EH (cell line): Measurements from ENCODE around the gene ARFIP1.
A peak's percentile ranks its signal among the peaks of the same experiment; 100 is the strongest.
"Not testable (repeated sequence)": the region's sequence is repeated elsewhere in the genome, so short reads cannot be mapped to it uniquely, and the experiment has no call there.

ENCODE experiments used
- DNase-seq: peaks from one replicate; pipeline ENCODE4 v3.0.0-alpha.2; 2015; ENCODE audit warnings: low read depth

ARFIP1 gene

DNA sequence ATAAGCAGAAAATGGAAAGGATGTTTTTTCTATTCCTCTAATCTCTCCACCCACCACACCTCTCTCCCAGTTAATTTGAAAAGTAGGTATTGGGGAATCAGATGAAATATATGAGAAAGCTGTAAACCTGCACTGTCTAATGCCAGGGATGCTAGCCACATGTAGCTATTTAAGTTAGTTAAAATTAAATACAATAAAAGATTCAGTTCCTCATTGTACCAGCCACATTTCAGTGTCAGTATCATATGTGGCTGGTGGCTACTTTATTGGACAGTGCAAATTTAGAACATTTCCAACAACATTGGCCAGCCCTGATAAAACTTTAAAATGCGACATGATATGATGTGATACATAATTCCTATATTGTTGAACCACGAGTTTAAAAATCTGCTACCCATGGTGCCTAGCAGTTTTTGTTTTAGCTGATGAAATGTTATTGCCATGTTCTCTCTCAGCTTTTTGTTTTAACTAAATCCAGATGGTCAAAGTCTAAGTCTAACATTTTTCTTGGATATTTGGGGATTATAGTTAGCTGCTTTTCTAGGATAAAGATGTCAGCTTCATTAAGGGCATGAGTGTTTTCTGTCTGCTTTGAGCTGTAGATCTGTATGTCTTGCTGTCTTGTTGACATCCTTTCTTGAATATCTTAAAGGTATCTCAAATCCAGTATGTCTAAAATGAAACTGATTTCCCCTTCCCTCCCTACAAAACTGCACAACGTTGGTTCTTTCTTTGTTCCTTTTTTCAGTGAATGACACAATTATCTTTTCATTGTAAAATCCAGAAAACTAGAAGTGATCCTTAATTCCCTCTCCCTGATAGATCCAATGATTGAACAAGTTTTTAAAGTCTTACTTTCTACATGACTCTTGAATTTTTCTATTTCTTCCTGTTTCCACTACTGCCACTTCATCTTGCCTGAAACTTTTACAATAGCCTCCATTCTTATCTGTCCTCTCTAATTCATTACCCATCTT, 6.2 kb downstream of the ARFIP1 start:
- DNase-seq: peak; percentile 36

DNA sequence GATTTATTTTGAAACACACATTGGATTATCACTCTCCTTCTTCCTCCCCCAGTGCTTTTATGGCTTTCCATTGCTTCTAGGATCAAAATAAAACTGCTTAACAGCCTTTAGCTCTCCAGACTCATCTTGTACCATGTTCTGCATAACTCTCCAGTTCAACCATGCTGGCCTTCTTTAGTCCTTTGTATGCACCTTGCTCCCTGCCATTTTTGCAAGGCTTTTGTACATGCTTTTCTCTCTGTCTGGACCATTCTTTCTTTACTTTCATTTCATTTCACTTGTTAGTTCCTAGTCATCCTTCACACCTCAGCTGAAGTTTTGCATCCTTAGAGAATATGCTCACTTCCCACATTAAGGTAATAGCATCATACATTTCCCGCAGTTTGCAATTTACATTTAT, 6.9 kb downstream of the ARFIP1 start:
- no peak for DNase-seq

DNA sequence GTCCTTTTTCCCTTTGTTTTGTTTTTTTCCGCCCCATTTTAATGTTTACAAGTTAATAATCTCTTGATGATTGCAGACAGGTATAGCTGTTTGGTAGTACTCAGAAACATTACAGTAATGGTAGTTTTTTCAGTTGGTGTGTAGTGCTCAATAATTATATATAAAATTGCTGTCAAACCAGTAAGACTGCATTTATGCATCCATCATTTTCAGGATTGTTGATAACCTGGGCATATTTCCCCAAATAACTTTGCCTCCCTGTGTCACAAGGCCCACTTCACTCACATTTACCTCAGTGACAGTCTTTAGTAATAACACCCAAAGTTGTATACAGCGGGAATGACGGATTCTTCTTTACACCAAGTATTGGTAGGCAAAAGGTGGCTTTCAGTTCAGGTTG, 16.1 kb downstream of the ARFIP1 start:
- DNase-seq: no peak

DNA sequence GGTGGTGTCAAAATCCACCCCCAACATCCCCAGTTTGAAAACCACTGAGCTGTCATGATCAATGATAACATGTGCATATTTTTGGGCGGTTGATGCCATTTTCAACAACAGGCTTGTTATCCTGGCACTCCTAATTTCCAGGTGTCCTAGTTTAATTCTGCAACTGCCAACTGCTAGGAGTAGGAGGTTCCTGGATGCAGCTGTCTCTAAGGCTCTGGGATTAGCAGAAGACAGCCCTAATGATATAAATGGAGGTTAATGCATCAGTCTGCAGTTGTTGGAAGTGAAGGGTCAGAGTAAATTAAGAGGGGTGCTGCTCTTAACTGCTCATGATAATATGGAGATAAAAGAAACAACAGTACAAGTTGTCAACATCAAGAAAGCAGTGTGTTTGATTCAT, 23.8 kb downstream of the ARFIP1 start:
- no peak for DNase-seq

DNA sequence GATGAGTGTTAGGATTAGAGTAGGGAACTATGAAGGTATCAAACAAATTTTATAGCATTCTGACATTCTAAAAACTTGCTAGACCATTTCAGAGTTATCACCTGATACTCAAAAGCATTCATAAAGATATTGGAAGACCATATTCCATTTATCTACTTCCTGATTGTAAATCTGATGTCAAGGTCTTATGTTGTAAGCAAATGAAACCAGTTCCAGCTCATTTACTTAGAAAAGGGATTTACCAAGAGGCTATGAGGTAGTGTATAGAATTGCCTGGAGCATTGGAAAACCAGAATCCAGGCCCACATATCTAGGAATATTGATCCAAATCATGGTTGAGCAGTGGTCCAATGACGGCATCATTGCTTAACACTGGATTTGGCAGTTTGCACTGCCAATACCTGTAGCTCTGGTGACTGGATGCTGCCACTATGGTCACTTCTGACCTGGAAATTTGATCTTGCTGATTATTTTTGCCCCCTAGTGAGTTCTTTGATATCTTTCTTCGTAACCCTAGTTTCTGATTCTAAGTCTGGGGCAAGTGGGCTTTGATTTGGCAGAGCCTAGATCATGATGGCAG, 25.4 kb downstream of the ARFIP1 start:
- DNase-seq: no peak

DNA sequence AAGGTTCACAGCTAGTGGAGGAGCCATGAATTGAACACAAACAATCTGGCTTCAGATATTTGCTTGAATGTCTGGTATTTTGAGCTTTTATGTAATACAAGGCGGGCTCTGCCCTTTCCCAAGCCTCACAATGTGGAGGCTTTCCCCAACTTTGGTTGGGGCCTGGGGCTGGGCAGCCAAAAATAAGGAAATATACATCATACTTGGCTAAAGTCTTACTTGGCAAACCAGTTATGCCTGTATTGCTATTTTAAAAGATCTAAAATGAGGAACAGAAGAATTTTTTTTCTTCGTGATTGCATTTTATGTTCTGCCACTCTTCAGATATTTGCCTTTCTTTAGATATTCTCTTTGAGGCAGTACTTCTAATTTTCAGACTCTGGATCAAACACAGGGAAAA, 26.1 kb downstream of the ARFIP1 start:
- no peak for DNase-seq

DNA sequence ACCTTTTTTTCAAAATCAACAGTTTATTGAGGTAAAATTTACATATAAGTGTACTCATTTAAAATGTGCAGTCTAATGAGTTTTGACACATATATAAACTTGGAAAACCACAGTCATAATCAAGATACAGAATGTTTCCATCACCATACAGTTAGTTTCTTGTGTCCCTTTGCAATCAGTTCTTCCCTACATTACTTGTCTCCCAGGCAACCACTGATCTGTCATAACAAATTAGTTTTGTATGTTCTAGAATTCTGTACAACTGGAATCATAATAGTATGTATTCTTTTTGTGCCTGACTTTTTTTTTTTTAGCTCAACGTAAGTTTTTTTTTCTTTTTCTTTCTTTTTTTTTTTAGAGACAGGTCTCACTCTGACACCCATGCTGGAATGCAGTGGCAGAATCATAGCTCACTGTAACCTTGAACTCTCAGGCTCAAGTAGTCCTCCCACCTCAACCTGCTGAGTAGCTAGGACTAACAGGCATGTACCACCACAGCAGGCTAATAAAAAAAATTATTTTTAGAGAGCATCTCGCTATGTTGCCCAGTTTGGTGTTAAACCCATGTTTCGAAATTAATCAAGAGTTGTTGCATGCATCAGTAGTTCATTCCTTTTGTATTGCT, 26.9 kb downstream of the ARFIP1 start:
- peak; percentile 34 for DNase-seq

DNA sequence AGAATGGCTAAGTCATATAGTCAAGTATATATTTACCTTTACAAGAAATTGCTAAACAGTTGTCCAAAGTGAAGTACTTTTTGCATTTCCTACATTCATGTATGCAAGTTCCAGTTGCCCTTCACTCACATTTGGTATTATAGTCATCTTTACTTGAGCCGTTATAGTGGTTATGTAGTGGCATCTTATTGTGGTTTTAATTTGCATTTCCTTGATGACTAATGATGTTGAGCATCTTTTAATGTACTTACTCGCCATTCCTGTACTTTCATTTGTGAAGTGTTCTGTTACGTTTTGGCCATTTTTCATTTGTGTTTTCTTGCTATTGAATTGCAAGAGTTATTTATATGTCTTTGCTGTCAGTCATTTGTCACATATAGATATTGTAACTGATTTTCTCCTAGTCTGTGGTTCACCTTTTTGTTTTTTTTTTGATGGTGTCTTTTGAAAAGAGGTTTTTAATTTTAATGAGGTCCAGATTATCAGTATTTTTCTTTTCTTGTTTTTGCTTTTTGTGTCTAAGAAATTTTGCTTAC, 27.6 kb downstream of the ARFIP1 start:
- peak; percentile 75 for DNase-seq

DNA sequence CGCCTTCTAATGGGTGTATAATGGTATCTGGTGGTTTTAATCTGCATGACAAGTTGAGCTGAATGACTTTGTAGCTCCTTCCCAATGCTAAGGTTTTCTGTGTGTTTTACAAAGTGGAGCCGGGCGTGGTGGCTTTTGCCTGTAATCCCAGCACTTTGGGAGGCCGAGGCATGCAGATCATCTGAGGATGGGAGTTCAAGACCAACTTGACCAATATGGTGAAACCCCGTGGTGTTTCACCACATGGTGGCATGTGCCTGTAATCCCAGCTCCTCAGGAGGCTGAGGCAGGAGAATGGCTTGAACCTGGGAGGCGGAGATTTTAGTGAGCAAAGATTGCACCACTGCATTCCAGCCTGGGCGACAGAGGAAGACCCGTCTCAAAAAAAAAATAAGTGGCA, 28.9 kb downstream of the ARFIP1 start:
- DNase-seq: no peak

DNA sequence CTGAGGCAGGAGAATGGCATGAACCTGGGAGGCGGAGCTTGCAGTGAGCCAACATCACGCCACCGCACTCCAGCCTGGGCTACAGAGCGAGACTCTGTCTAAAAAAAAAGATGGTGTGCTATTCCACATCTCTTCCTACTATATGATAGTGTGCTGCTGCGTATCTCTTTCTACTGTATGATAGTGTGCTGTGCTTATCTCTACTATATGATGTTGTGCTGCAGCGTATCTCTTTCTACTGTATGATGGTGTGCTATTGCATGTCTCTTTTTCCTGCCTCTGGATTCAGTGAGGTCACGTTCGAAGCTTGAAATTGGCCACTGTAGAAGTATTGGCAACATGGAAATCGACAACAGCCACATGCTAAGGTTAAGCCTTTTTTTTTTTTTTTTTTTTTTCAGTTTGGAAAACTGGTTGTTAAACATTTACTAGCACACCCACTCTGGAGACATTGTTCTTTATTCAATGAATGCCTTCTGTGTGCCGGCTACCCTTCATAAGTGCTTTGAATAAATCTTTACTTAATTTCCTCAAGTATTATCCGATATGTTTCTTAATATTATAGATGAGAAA, 31.0 kb downstream of the ARFIP1 start:
- no peak for DNase-seq

DNA sequence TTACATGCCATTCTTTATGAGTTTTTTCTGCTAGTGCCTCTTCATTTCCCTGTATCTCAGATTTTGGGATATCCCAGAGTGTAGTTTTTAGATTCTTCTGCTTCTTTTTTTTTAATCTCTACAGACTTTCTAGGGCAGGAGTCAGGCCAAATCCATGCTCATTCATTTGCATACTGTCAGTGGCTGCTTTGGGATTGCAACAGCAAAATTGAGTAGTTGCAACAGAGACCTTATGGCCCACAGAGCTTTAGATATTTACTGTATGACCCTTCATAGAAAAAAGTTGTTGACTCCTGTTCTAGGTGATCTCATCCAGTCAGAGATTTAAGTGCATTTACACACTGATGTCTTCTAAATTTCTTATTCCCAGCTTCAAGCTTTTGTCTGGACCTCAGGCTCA, 35.3 kb downstream of the ARFIP1 start:
- DNase-seq: peak; percentile 9

DNA sequence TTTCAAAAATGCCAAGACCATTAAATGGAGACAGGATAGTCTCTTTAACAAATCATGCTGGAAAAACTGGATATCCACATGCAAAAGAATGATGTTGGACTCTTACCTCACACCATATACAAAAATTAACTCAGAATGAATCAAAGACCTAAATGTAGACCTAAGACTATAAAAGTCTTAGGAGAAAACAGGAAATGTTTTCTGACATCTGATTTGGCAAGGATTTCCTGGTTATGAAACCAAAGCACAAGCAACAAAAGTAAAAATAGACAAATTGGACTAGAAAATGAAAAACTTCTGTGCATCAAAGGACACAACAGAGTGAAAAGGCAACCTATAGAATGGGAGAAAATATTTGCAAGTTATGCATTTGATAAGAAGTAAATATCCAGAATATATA, 37.6 kb downstream of the ARFIP1 start:
- peak; percentile 63 for DNase-seq

DNA sequence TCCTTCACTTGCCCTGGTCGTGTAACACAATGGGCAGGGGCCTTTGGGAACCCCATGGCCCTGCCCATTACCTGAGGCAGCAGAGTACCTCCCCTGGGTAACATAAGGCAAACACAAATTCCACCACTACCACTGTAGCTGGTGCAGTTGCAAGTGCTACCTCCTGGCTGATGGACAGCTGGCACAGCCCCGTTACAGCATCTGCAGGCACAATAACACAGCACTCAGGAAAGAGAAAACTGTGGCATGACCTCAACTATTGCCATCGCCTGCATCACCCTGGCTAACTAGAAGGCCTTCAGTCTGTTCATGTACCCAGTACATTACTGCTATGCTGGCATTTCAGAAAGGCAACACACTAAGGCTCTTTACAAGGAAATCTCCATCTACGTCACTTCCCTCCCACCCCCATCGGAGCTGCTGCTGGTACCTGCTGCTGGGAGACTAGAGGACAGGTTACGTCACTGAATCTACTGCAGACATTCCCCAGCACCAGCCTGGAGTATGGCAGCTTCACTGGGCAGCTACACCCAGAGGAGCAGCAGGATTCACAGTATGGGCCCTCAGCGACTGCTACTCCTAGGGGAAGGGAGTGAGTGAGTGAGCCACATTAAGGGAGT, 39.4 kb downstream of the ARFIP1 start:
- no peak for DNase-seq

DNA sequence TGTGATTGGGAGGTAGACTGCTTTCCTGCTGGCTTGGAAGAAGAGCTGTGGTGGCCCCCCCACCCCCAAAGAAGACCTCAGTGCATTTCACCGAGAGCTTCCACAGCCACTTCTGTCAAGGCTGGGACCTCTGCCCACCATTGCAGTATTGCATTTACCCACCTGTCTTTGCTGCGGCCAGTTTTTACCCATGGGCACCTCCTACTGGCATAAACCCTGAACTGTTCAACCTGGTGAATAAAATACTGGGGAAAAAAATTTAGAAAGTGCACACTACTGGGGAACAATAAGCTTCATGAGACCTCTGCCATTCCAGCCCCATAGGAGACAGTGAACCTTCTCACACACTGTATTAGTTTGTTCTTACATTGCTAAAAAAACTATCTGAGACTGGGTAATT, 40.3 kb downstream of the ARFIP1 start:
- DNase-seq: no peak

DNA sequence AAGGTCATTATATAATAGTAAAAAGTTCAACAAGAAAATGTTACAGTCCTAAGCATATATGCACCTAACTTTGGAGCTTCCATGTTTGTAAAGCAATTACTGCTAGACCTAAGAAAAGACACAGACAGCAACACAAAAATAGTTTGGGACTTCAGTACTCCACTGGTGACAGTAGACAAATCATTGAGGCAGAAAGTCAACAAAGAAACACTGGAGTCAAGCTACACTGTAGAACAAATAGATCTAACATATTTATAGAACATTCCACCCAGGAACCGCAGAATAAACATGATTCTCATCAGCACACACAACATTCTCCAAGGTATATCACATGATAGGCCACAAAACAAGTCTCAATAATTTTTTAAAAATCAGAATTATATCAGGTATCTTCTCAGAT, 42.6 kb downstream of the ARFIP1 start:
- no peak for DNase-seq

DNA sequence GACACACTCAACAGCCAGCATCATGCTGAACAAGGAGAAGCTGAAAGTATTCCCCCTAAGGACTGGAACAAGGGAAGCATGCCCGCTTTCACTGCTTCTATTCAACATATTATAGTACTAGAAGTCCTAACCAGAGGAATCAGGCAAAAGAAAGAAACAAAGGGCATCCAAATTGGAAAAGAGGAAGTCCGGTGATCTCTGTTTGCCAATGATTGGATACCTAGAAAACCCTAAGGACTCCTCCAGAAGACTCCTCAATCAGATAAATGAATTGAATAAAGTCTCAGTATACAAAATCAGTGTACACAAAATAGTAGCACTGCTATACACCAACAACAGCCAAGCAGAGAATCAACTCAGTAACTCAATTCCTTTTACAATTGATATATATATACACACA, 44.8 kb downstream of the ARFIP1 start:
- DNase-seq: no peak

DNA sequence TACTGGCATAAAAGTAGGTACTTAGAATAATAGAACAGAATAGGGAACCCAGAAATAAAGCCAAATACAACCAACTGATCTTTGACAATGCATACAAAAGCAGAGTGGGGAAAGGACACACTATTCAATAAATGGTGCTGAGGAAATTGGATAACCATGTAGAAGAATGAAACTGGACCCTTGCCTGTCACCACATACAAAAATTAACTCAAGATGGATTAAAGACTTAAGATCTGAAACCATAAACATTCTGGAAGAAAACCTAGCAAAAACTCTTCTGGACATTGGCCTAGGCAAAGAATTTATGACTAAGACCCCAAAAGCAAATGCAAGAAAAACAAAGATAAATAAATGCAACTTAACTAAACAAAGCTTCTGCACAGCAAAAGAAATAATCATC, 45.6 kb downstream of the ARFIP1 start:
- DNase-seq: peak; percentile 5

DNA sequence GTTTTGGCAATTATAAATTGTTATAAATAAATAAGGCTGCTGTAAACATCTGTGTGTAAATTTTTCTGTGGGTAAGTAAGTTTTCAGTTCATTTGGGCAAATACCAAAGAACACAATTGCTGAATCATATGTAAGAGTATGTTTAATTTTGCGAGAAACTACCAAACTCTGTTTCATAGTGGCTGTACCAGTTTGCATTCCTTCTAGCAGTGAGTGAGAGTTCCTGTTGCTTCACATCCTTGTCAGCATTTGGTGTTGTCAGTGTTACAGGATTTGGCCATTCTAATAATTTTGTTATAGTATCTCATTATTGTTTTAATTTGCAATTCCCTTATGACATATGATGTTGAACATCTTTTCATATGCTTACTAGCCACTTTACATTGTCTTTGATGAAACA, 48.4 kb downstream of the ARFIP1 start:
- DNase-seq: peak; percentile 44

DNA sequence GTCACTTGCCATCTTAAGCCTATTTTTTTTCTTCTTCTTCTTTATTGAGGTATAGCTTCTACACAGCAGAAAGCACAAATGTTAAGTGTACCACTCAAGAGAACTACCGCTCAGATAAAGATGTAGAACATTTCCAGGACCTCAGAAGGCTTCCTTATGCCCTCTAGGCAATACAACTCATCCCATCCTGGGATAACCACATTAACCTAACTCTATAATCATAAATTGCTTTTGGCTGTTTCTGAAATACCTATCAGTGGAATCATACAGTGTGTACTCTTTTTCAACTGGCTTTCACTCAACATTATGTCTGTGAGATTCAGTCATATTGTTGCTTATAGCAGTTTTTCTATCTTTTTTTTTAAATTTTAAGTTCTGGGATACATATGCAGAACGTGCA, 51.7 kb downstream of the ARFIP1 start:
- DNase-seq: peak; percentile 52

DNA sequence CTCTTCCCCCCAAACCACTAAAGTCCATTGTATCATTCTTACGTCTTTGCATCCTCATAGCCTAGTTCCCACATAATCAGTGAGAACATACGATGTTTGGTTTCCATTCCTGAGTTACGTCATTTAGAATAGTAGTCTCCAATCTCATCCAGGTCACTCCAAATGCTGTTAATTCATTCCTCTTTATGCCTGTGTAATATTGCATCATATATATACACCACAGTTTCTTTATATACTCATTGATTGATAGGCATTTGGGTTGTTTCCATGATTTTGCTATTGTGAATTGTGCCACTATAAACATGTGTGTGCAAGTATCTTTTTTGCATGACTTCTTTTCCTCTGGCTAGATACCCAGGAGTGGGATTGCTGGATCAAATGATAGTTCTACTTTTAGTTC, 57.2 kb downstream of the ARFIP1 start:
- DNase-seq: no peak

DNA sequence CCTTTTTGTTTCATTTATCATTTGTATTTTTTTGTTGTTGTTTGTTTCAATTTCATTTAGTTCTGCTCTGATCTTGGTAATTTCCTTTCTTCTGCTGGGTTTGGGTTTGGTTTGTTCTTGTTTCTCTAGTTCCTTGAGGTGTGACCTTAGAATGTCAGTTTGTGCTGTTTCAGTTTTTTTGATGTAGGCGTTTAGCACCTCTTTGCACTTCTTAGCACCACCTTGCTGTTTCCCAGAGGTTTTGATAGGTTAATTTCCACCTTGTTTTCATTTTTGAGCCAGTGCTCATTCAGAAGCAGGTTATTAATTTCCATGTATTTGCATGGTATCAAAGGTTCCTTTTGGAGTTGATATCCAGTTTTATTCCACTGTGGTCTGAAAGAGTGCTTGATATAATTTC, 60.0 kb downstream of the ARFIP1 start:
- not testable (repeated sequence) for DNase-seq

DNA sequence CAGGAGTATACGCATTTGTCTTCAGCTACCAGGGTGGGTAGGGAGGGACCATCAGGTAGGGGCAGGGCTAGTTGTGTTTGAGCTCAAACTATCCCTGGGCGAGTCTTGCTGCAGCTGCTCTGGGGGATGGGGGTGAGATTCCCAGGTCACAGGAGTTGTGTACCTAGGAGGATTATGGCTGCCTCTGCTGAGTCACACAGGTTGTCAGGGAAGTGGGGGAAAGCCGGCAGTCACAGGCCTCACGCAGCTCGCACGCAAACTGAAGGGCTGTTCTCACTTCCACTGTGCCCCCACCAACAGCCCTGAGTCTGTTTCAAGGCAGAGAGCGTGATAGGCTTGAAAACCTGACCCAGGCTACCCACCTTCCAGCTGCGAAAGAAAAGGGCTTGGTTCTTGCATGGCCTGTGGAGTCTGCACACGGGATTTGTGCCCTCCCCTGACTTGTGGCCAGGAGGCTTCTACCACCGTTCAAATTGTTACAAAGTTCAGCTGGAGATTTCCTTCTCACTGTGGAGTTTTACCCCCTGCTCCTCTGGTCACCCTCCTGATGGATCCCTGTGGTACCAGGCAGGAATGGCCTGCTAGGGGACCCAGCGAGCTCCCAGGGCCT, 63.8 kb downstream of the ARFIP1 start:
- DNase-seq: no peak
